ENCODE measurements around the gene PCDH9. TPM values are rescaled to one million over a fixed set of nuclear protein-coding genes. Genes with fewer than 3 reads are reported as not detected.

Gene PCDH9
- total and polyA plus RNA-seq, 10 of the 15 experiments (the other 5 are each of a cell fraction or from before 2014, with no cell fraction given), result 0.02 to 2.3 (median 0.05) TPM; not detected in 1

DNA sequence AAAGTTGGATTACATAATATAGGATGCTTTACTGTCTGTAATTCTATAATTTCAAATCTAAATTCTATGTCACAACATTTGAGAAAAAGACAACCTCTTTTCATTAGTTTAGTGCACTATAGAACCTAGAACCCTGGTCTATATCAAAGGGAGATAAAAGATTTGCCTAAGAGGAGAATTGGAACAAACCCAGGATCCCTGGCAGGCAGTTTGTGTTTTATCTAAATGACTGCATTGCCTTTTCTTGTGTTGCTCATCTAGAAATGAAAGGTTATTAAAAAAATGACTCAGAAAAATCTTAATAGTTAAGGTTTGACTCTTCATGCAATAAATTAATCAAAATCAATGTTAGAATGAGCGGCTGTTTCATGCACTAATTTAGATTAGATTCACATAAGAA is 96.7 kb downstream of the PCDH9 start:
- in situ Hi-C loops (cut with MboI) (no loop called here), intact Hi-C loops (cut with micrococcal nuclease; ENCODE audit: unreplicated experiment) (no loop called here)
- Histone ChIP-seq H3K4me2 (ENCODE audit: control insufficient read depth, insufficient read depth) (no peak overlapping the region), H3K9ac (ENCODE audit: control insufficient read depth, insufficient read depth, low read length) (no peak overlapping the region), H3K4me1 (ENCODE audit: control insufficient read depth, insufficient read depth, low read length) (no peaks in the 10 kb centered on the region), H4K20me1 (ENCODE audit: control insufficient read depth, insufficient read depth) (no peaks in the 10 kb centered on the region), H3K4me3 (no peak overlapping the region), H3K27ac (ENCODE audit: control insufficient read depth, insufficient read depth) (no peak overlapping the region), H3K27me3 (replicated peaks in 1 of 2; ENCODE audit: control insufficient read depth in 2 of 2, insufficient read depth in 2 of 2, low read length in 1 of 2) (no peaks in the 10 kb centered on the region; a peak in 1 of 4 replicates), H3K36me3 (ENCODE audit: control insufficient read depth in 2 of 2, insufficient read depth in 2 of 2, low read length in 1 of 2) (no peaks in the 10 kb centered on the region), H3K9me3 (replicated peaks; ENCODE audit: control insufficient read depth, insufficient read depth, low read length) (no peaks in the 10 kb centered on the region), H2AFZ (ENCODE audit: control insufficient read depth, low read depth, low read length) (no peak overlapping the region), H3K79me2 (ENCODE audit: control insufficient read depth, insufficient read depth, low read length) (no peaks in the 10 kb centered on the region)
- TF ChIP-seq, protein P1, sequence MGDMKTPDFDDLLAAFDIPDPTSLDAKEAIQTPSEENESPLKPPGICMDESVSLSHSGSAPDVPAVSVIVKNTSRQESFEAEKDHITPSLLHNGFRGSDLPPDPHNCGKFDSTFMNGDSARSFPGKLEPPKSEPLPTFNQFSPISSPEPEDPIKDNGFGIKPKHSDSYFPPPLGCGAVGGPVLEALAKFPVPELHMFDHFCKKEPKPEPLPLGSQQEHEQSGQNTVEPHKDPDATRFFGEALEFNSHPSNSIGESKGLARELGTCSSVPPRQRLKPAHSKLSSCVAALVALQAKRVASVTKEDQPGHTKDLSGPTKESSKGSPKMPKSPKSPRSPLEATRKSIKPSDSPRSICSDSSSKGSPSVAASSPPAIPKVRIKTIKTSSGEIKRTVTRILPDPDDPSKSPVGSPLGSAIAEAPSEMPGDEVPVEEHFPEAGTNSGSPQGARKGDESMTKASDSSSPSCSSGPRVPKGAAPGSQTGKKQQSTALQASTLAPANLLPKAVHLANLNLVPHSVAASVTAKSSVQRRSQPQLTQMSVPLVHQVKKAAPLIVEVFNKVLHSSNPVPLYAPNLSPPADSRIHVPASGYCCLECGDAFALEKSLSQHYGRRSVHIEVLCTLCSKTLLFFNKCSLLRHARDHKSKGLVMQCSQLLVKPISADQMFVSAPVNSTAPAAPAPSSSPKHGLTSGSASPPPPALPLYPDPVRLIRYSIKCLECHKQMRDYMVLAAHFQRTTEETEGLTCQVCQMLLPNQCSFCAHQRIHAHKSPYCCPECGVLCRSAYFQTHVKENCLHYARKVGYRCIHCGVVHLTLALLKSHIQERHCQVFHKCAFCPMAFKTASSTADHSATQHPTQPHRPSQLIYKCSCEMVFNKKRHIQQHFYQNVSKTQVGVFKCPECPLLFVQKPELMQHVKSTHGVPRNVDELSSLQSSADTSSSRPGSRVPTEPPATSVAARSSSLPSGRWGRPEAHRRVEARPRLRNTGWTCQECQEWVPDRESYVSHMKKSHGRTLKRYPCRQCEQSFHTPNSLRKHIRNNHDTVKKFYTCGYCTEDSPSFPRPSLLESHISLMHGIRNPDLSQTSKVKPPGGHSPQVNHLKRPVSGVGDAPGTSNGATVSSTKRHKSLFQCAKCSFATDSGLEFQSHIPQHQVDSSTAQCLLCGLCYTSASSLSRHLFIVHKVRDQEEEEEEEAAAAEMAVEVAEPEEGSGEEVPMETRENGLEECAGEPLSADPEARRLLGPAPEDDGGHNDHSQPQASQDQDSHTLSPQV (IDR thresholded peaks at IDR 0.05), result no peak
- TF ChIP-seq CREB1 (IDR thresholded peaks at IDR 0.05; ENCODE audit: low read depth), result no peak
- no peak for TF ChIP-seq SMARCA5 (IDR thresholded peaks at IDR 0.05)
- TF ChIP-seq, protein P2, sequence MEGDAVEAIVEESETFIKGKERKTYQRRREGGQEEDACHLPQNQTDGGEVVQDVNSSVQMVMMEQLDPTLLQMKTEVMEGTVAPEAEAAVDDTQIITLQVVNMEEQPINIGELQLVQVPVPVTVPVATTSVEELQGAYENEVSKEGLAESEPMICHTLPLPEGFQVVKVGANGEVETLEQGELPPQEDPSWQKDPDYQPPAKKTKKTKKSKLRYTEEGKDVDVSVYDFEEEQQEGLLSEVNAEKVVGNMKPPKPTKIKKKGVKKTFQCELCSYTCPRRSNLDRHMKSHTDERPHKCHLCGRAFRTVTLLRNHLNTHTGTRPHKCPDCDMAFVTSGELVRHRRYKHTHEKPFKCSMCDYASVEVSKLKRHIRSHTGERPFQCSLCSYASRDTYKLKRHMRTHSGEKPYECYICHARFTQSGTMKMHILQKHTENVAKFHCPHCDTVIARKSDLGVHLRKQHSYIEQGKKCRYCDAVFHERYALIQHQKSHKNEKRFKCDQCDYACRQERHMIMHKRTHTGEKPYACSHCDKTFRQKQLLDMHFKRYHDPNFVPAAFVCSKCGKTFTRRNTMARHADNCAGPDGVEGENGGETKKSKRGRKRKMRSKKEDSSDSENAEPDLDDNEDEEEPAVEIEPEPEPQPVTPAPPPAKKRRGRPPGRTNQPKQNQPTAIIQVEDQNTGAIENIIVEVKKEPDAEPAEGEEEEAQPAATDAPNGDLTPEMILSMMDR (IDR thresholded peaks at IDR 0.05 in 2 of 3, conservative IDR thresholded peaks at IDR 0.05 in 1 of 3; ENCODE audit: control insufficient read depth in 2 of 3, extremely low read depth in 1 of 3, insufficient read depth in 1 of 3, low read depth in 3 of 3, low read length in 3 of 3), result no peak
- TF ChIP-seq MTA3 (IDR thresholded peaks at IDR 0.05; ENCODE audit: borderline replicate concordance, low read length), result no peak
- no peak for TF ChIP-seq BACH1 (IDR thresholded peaks at IDR 0.05; ENCODE audit: borderline replicate concordance)
- no peak for TF ChIP-seq MTA2 (IDR thresholded peaks at IDR 0.05; ENCODE audit: low read depth)
- no peak for TF ChIP-seq HCFC1 (IDR thresholded peaks at IDR 0.05; ENCODE audit: low read length)
- TF ChIP-seq EGR1 (IDR thresholded peaks at IDR 0.05; ENCODE audit: borderline replicate concordance in 1 of 2, low read depth in 2 of 2, low read length in 2 of 2), result no peak
- TF ChIP-seq KAT2A (conservative IDR thresholded peaks at IDR 0.05; ENCODE audit: control insufficient read depth, low read depth, low read length), result no peak
- TF ChIP-seq, protein P3, sequence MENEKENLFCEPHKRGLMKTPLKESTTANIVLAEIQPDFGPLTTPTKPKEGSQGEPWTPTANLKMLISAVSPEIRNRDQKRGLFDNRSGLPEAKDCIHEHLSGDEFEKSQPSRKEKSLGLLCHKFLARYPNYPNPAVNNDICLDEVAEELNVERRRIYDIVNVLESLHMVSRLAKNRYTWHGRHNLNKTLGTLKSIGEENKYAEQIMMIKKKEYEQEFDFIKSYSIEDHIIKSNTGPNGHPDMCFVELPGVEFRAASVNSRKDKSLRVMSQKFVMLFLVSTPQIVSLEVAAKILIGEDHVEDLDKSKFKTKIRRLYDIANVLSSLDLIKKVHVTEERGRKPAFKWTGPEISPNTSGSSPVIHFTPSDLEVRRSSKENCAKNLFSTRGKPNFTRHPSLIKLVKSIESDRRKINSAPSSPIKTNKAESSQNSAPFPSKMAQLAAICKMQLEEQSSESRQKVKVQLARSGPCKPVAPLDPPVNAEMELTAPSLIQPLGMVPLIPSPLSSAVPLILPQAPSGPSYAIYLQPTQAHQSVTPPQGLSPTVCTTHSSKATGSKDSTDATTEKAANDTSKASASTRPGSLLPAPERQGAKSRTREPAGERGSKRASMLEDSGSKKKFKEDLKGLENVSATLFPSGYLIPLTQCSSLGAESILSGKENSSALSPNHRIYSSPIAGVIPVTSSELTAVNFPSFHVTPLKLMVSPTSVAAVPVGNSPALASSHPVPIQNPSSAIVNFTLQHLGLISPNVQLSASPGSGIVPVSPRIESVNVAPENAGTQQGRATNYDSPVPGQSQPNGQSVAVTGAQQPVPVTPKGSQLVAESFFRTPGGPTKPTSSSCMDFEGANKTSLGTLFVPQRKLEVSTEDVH (IDR thresholded peaks at IDR 0.05; ENCODE audit: low read depth, partially characterized antibody), result no peak
- TF ChIP-seq MXI1 (IDR thresholded peaks at IDR 0.05; ENCODE audit: low read depth, low read length), result no peak
- CTCF ChIA-PET, result no interaction called here
- no peak for DNase-seq (ENCODE audit: low read depth, low spot score)
- POLR2A ChIA-PET, result no interaction called here
- no peak for ATAC-seq
- RAD21 ChIA-PET (ENCODE audit: unreplicated experiment), result no interaction called here
- SMC1A ChIA-PET (ENCODE audit: uncharacterized antibody, unreplicated experiment), result no interaction called here
- no TSS peak for BruUV-seq (replicated peaks)
- no peak for FAIRE-seq
- WGBS (ENCODE audit: insufficient coverage, insufficient replicate concordance, low lambda C conversion rate, missing lambda C conversion rate), result 29% methylated on average over 1 of the region's 1 CpG
